GM12878 (cell line): Measurements from ENCODE around the gene LIFR. TPM values are rescaled to one million over a fixed set of nuclear protein-coding genes. Genes with fewer than 3 reads are reported as not detected.

Experiments used
- ATAC-seq: fragments of 200-7000 bp; cut with Tn5 transposase; 3 replicates; pipeline ENCODE4 v1.9.1; 2020; ENCODE audit warnings: mild to moderate bottlenecking, moderate library complexity
- BruUV-seq: library from RNA; stranded (reverse); fragments of 400-500 nt; replicated peaks from 2 replicates; lab custom pipeline; 2021; lab: Mats Ljungman, UMichigan
- CTCF ChIA-PET: fragments of 300-600 bp; sonication (Branson Sonifier 250); formaldehyde crosslinking; extraction: SDS; loops from one replicate; lab custom pipeline; 2021; ENCODE audit warnings: inconsistent platforms; lab: Yijun Ruan, JAX
- POLR2A ChIA-PET: fragments of 350-600 bp; formaldehyde crosslinking; extraction: SDS; loops from one replicate; lab custom pipeline; 2021; ENCODE audit warnings: inconsistent platforms; lab: Charles Lee
- RAD21 ChIA-PET: fragments of 300-600 bp; sonication (Branson Sonifier 250); formaldehyde crosslinking; loops from one replicate; lab custom pipeline; 2023; ENCODE audit warnings: antibody characterized with exemption; ENCODE audit not compliant: unreplicated experiment; lab: Charles Lee
- SMC1A ChIA-PET: fragments of 300-600 bp; sonication (Branson Sonifier 250); formaldehyde crosslinking; loops from one replicate; lab custom pipeline; 2023; ENCODE audit not compliant: unreplicated experiment, uncharacterized antibody; lab: Charles Lee
- DNase-seq: peaks from one replicate; pipeline ENCODE4 v3.0.0-alpha.2; 2011; ENCODE audit warnings: low read depth, low spot score
- FAIRE-seq: peaks from 3 replicates; lab custom pipeline; 2011; peaks lifted over from hg19 to GRCh38; lab: Jason Lieb, UNC
- H2AFZ ChIP-seq: 2 replicates; pipeline ENCODE4 v1.6.0; 2011; ENCODE audit warnings: low read depth, low read length, control low read depth; ENCODE audit not compliant: control insufficient read depth
- H3K27ac ChIP-seq: 2 replicates; pipeline ENCODE4 v1.5.1; 2011; ENCODE audit warnings: control low read depth; ENCODE audit not compliant: control insufficient read depth, insufficient read depth
- H3K27me3 ChIP-seq, 2 experiments: replicated peaks in 1 of 2; 2 replicates each; pipeline versions ENCODE4 v1.6.0 to v1.6.1; 2011; ENCODE audit warnings: low read length in 1 of 2; ENCODE audit not compliant: control insufficient read depth in 2 of 2, insufficient read depth in 2 of 2
- H3K36me3 ChIP-seq, 2 experiments: 2 replicates each; pipeline ENCODE4 v1.5.1; 2011; ENCODE audit warnings: low read length in 1 of 2; ENCODE audit not compliant: control insufficient read depth in 2 of 2, insufficient read depth in 2 of 2
- H3K4me1 ChIP-seq: 2 replicates; pipeline ENCODE4 v1.6.1; 2011; ENCODE audit warnings: mild to moderate bottlenecking, low read length, moderate library complexity, mixed read lengths; ENCODE audit not compliant: control insufficient read depth, insufficient read depth
- H3K4me2 ChIP-seq: 2 replicates; pipeline ENCODE4 v1.6.0; 2011; ENCODE audit warnings: control low read depth; ENCODE audit not compliant: control insufficient read depth, insufficient read depth
- H3K4me3 ChIP-seq: fragments of 200-600 bp; sonication (generic); 2 replicates; pipeline ENCODE4 v1.5.1; 2016
- H3K79me2 ChIP-seq: 2 replicates; pipeline ENCODE4 v1.6.0; 2011; ENCODE audit warnings: low read length; ENCODE audit not compliant: control insufficient read depth, insufficient read depth
- H3K9ac ChIP-seq: 2 replicates; pipeline ENCODE4 v1.8.0; 2011; ENCODE audit warnings: low read length, control low read depth, mixed read lengths; ENCODE audit not compliant: control insufficient read depth, insufficient read depth
- H3K9me3 ChIP-seq: replicated peaks from 3 replicates; pipeline ENCODE4 v1.5.1; 2011; ENCODE audit warnings: mild to moderate bottlenecking, low read length; ENCODE audit not compliant: control insufficient read depth, insufficient read depth
- H4K20me1 ChIP-seq: 2 replicates; pipeline ENCODE4 v1.6.0; 2011; ENCODE audit not compliant: control insufficient read depth, insufficient read depth
- ATF7 ChIP-seq: fragments of 450-650 bp; IDR thresholded peaks from 2 replicates; pipeline ENCODE4 v1.6.1; 2016; ENCODE audit warnings: low read depth, mild to moderate bottlenecking
- BMI1 ChIP-seq: fragments of 450-650 bp; IDR thresholded peaks from 2 replicates; pipeline ENCODE4 v1.6.1; 2016; ENCODE audit warnings: mild to moderate bottlenecking, moderate library complexity, borderline replicate concordance
- CHD4 ChIP-seq: fragments of 200-600 bp; sonication (generic); IDR thresholded peaks from 2 replicates; pipeline ENCODE4 v1.6.1; 2016; ENCODE audit warnings: mild to moderate bottlenecking
- KDM1A ChIP-seq: fragments of 200-600 bp; sonication (generic); IDR thresholded peaks from 2 replicates; pipeline ENCODE4 v1.6.1; 2016; ENCODE audit warnings: borderline replicate concordance
- NFYB ChIP-seq: IDR thresholded peaks from 2 replicates; pipeline ENCODE4 v1.6.1; 2011; ENCODE audit warnings: low read depth, mild to moderate bottlenecking, low read length, improper control_type of control experiment, moderate library complexity; ENCODE audit not compliant: insufficient read depth
- RAD21 ChIP-seq: IDR thresholded peaks from 2 replicates; pipeline ENCODE4 v1.6.1; 2011; ENCODE audit warnings: mild to moderate bottlenecking, low read depth, low read length, moderate library complexity; ENCODE audit not compliant: insufficient read depth
- RELB ChIP-seq: fragments of 450-650 bp; IDR thresholded peaks from 2 replicates; pipeline ENCODE4 v1.6.1; 2017; ENCODE audit warnings: low read depth, mild to moderate bottlenecking, moderate library complexity
- SUZ12 ChIP-seq: fragments of 200-600 bp; sonication (generic); IDR thresholded peaks from one replicate; pipeline ENCODE4 v1.6.1; 2018; ENCODE audit warnings: antibody characterized with exemption, mild to moderate bottlenecking; ENCODE audit not compliant: unreplicated experiment
- WRNIP1 ChIP-seq: IDR thresholded peaks from 2 replicates; pipeline ENCODE4 v1.6.1; 2011; ENCODE audit warnings: low read depth, low read length, improper control_type of control experiment, borderline replicate concordance
- ZNF687 ChIP-seq: fragments of 450-650 bp; IDR thresholded peaks from 2 replicates; pipeline ENCODE4 v1.6.1; 2017; ENCODE audit warnings: mild to moderate bottlenecking, moderate library complexity
- WGBS: methylation state at CpG from one replicate; pipeline ENCODE4 v1.1.6; 2016; ENCODE audit warnings: low lambda C conversion rate; ENCODE audit not compliant: insufficient replicate concordance, insufficient coverage; ENCODE audit errors: missing lambda C conversion rate; 5-methylcytosine and 5-hydroxymethylcytosine counted together
- in situ Hi-C: fragments of 300-500 bp; cut with MboI; formaldehyde crosslinking; loops from 9 replicates; pipeline ENCODE4 v1.14.3; 2018; ENCODE audit warnings: mixed read lengths
- intact Hi-C: fragments of 100-400 bp; cut with micrococcal nuclease; formaldehyde crosslinking; loops from one replicate; pipeline ENCODE4 v1.14.2; 2022; ENCODE audit not compliant: unreplicated experiment
- polyA plus RNA-seq, 11 experiments: library from polyadenylated mRNA; depleted of rRNA in 4 of 11; unstranded in 6 of 11; stranded (reverse) in 5 of 11; fragments of >200 nt; fragmentation: Nextera tagmentation in 4 of 11; fragmentation: Illumina TruSeq in 1 of 11; extraction: Ambion mirVana in 4 of 11; extraction: Trizol in 1 of 11; gene quantifications; 1 replicate in 1 of 11; 2 replicates in 10 of 11; pipeline versions ENCODE4 v1.2.1 to v1.2.3, GENCODE V29; 2011 to 2016; ENCODE audit warnings: inconsistent platforms in 2 of 11, missing spikeins in 2 of 11, low read depth in 1 of 11
- total RNA-seq, 4 experiments: library from RNA; depleted of rRNA in 3 of 4; stranded (reverse); fragments of >200 nt in 3 of 4; fragmentation: Illumina TruSeq in 1 of 4; extraction: Trizol in 1 of 4; gene quantifications; 2 replicates each; pipeline versions ENCODE4 v1.2.1 to v1.2.3, GENCODE V29; 2013 to 2021

The LIFR gene
- total and polyA plus RNA-seq, 10 of the 15 experiments (the other 5 are each of a cell fraction or from before 2014, with no cell fraction given): 0.10 TPM; not detected in 9

- no peaks in the 10 kb centered on the region for H3K9me3 ChIP-seq
- FAIRE-seq: no peak
- H3K27ac ChIP-seq: no peak overlapping the region
- no peak for ATAC-seq
- H3K79me2 ChIP-seq: no peaks in the 10 kb centered on the region
- POLR2A ChIA-PET: no interaction called here
- TF ChIP-seq WRNIP1 (no peak), CHD4 (no peak), RAD21 (no peak), ZNF687 (no peak), NFYB (no peak), BMI1 (no peak), KDM1A (no peak), RELB (no peak), SUZ12 (no peak), ATF7 (no peak)
- no peaks in the 10 kb centered on the region for H4K20me1 ChIP-seq
- no peak overlapping the region for H3K4me3 ChIP-seq
- CTCF ChIA-PET: no interaction called here
- RAD21 ChIA-PET: no interaction called here
- in situ Hi-C loops: no loop called here
- peak overlapping the region; percentile 53; the same call in 1 of the 2 replicates for H3K4me2 ChIP-seq
- no peak overlapping the region for H3K9ac ChIP-seq
- SMC1A ChIA-PET: no interaction called here
- intact Hi-C loops: no loop called here
- no TSS peak for BruUV-seq
- no peak for DNase-seq
- no peaks in the 10 kb centered on the region for H3K36me3 ChIP-seq
- H3K27me3 ChIP-seq: peaks cover 5 to 11% of the 10 kb centered on the region in 2 experiments; a peak in 2 of 4 replicates
- 49% methylated on average over 14 of the region's 14 CpGs for WGBS
- H3K4me1 ChIP-seq: no peaks in the 10 kb centered on the region
- H2AFZ ChIP-seq: no peak overlapping the region
These were observed 863 bp upstream of the LIFR start for GRCh38 chr5:38557308-38557710.
